NT2/D1 (cell line): ENCODE measurements around the gene DNAI2.

Experiments
- SUZ12 ChIP-seq: IDR thresholded peaks from 2 replicates; pipeline ENCODE4 v1.6.1; 2011; ENCODE audit not compliant: insufficient read length, insufficient read depth; ENCODE audit errors: extremely low read depth
- YY1 ChIP-seq: IDR thresholded peaks from 2 replicates; pipeline ENCODE4 v1.6.1; 2011; ENCODE audit not compliant: insufficient read length, insufficient read depth
- ZNF274 ChIP-seq: IDR thresholded peaks from 2 replicates; pipeline ENCODE4 v1.6.1; 2011; ENCODE audit warnings: mild to moderate bottlenecking, low read depth, low read length

GRCh38 chr17:74340470-74341023, 66.5 kb downstream of the DNAI2 start:
- TF ChIP-seq YY1: no peak
- no peak for TF ChIP-seq ZNF274
- TF ChIP-seq SUZ12: no peak
